Measurements from ENCODE around the gene NUP98. TPM values are rescaled to one million over a fixed set of nuclear protein-coding genes. Genes with fewer than 3 reads are reported as not detected.

Gene NUP98
- polyA plus RNA-seq, 12 donors: 36.0 to 64.0 (median 40.9) TPM; not detected in 1

DNA sequence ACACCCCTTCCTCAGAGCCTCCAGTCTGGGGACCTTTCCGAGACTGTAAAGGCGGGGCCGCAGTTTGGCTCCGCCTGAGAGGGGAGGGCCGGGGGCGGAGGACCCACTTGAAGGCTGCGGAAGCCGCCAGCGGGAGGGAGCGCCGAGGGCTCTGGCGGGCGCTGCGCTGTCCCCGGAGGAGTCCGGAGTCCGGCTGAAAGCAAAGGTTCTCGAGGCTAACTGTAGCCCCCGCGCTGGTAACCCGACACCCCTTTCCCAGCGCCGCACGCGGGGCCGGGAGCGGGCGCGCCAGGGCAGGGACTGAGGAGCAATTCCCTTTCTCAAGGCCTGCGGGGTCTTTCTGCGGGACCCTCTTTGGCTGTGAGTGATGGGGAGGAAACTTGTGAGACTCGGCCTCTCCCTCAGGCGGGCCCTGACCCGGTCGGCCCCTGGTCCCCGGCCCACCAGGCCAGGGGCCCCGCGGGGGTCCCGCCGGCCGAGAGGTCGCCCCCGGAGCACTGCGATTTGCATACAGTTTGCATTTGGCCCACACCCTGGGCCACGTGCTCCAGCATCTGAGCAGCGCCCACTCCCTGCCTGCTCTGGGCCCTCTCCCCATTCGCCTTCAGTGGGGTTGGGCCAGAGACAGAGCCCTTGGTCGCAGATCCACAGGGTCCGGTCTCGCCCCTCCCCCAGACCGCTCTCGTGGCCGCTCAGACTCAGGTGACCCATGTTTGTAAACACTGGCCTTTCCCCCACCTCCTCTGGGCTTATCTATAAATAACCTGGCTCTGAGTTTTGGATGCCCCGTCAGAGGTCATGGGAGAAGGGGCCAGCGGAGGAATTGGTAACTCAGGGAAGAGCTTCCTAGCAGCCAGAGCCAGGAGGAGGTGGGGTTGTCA is 155.0 kb downstream of the NUP98 start:
- DNase-seq: peak; percentile 83

DNA sequence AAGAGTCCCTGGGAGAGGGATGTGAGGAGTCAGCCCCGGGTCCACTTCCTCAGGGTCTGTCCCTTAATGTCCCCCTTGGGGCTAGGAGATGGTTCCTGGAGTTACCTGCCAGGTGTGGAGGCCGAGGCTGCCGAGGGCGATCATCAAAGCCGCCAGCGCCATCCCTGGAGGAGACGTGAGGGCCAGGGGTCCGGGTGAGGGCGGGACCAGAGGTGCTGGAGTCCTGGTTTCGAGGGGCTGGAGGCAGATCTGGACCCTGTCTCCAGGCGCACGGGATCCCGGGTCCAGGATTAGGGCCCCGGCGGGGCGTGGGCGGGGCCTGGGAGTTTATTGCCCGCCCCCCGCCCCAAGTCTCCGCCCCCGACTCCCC is 155.7 kb downstream of the NUP98 start, which contains the start of gene ART5:
TSS of gene ART5 (minus strand) at position 292 of the 370 bp plus-strand sequence. CDS start at position 162, 130 bp downstream.
- no peak for DNase-seq

DNA sequence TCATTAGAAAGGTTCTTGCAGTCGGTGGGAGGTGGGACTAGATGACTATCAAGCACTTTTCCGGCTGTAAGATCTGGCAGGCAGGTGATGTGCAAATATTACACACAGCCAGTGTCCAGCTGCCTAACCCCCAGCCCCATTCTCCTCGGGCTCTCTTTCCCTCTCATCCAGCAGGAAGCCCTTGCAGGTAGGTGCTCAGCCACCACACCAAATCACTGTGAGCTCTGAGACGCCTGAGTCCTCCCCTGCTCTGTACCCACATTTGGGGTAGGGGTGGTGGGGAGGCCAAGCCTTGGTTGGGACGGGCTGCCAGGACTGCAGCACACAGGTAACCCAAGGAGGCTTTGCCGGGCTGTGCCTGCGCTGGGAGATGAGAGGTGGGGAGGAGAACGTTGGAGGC is 156.2 kb downstream of the NUP98 start:
- no peak for DNase-seq

DNA sequence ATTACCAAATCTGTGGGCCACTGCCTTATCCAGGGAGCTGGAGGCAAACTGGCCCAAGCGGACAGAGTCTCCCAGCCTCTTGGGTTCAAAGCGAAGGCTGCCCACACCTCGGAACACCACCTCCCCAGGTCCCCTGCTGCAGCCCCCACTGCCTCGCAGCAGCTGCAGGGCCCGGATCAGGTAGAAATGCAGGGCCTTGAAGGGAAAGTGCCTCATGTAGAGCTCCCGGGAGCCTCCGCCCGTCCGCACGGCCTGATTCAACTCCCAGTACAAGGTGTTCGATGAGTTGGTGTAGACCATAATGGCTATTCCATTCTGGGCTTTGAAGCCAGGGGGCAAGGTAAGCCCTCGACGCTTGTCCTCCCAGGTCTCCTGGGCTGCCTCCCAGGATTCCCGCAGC is 157.5 kb downstream of the NUP98 start:
- DNase-seq: no peak

DNA sequence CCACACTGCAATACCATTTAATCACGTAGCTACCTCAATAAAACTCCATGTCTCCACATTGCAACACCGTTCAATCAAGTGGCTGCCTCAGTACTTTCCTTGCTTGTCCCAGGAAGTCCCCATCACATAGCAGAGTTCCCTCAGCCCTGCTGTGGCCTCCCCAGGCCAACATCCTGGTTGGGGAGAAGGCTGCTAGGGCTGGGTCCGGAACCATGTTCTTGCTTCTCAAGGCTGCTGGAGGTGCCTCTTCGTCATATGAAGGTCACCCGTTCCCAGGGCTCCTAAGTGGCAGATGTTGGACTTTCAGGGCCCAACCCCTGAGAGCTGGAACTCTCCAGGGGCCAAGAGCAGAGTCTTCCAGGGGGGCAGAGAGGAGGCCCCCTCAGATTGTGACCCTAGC is 158.8 kb downstream of the NUP98 start:
- DNase-seq: no peak

DNA sequence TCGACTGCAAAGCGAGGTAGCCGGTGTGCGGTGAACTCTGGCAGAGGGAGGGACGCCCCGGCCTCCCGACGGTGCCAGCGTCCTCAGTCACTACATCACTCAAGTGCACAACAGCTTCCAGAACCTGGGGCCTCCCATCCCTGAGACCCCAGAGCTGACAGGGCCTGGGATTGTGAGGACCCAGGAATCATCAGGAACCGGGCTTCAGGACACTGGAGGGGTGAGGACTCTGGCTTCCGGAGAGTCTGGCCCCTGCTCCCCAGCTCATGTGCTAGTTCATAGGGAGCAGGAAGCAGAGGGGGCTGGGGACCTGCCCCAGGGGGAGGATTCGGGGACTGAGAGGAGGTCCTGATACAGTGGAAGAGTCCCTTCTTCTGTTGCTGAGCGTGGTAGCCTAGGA is 160.2 kb downstream of the NUP98 start:
- DNase-seq: no peak

DNA sequence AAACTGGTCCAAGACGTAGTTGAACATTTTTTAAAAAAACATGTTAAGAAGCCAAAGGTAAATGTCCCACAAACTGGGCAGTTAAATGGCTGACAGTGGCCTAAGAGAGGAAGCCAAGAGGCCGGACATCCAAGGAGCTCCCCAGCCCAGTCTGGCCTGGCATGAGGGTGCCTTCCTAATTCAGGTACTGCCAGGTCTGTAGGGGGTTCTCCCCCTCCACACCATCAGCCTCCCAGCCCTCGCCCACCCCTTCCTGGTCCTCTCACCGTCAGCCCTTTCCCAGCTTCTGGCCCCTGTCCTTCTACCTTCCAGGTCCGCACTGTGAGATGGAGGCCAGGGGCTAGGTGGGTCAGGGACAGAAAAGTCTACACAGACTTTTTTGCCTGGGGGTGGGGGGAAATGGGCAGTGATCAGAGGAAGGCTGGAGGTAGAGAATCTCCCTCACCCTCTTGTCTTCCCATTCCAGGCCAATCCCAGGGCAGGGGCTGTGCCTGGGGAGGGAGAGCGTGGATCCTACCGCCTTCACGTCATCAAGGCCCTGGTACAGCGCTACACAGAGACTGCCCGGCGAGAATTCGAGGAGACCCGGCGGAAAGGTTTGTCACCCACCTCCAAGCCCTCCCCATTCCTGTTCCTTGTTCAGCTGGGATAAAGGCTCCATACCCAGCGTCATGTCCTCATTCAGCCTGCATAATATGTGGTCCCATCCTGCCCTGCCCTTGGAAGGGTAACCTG is 161.5 kb downstream of the NUP98 start:
- no peak for DNase-seq

DNA sequence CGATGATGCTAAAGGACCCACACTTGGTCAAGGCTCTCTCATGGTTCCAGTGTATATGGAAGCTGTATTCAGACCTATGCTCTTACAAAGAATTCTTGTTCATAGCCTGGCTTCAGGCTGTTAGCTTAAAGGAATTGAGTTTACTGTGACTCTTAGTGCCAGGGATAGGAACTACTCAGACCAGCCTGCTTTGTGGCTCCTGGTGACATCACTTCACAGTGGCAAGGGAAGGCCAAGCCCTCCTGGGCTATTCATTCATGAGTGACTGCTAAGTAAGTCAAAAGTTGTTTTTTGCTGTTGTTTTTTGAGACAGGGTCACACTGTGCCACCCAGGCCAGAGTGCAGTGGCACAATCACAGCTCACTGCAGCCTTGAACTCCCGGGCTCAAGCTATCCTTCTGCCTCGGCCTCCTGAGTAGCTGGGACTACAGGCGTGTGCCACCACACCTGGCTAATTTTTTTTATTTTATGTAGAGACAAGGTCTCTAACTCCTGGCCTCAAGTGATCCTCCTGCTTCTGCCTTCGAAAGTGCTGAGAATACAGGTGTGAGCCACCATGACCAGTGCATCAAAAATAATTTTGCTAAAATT is 165.2 kb downstream of the NUP98 start:
- DNase-seq: no peak

DNA sequence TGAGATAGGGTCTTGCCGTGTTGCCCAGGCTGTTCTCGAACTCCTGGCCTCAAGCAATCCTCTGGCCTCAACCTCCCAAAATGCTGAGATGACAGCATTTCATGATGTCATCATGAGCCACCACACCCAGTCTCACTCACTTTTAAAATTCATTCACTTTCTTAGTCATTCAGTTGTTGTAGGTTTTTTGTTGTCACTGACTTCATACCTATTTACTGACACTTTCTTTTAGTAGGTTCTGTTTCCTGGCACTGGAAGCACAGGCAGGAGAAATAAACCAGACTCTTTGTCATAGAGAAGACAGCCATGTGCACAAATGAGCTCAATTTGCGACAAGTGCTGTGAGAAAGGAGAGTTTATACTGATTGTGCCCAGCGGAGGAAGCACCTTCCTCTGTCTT is 166.0 kb downstream of the NUP98 start:
- no peak for DNase-seq

DNA sequence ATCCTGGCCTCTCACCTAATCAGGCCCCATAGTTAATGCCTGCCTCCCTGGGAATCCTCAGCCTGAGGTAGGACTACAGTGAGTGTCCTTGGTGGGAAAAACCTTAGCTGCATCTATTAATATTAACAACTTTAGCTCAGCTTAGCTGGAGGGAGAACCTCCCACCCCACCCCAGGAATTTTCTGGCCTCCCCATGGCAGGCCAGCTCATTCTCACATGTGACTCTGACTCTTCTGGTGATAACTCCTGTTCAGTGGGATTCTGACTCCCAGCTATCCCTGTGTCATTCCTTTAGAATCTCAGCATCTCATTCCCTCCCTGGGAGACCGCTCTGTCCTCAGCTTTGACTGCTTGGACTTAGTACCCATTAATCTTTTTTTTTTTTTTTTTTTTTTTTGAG is 170.1 kb downstream of the NUP98 start:
- no peak for DNase-seq

DNA sequence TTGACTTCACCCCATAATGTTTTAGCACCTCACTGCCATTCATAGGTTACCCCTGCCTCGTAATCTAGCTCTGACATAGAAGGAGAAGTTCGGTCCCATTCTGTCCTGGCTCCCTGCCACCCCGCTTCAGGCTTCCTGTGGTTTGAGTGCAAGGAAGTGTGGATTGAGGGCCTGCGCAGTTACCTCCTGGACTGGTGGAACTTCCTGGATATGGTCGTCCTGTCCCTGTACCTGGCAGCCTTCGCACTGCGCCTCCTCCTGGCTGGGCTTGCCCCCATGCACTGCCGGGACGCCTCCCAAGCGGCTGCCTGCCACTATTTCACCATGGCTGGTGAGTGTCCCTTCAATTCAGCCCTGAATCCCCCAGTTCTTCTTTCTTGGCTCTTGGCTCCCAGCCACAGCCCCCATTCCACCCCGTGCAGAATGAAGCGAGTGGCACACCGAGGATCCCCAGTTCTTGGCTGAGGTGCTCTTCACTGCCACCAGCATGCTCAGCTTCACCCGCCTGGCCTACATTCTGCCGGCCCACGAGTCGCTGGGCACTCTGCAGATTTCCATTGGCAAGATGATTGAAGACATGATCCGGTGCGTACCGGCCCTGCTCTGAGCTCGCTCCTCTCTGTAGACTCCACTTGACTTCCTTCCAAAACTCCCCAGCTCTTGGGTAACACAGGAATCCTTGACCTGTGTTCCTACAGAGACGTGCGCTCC is 170.9 kb downstream of the NUP98 start:
- DNase-seq: no peak

Other genes starting within 250 kb of the NUP98 start
- gene ART5, start 155.6 kb downstream of the NUP98 start, polyA plus RNA-seq (ENCODE audit: insufficient read length in 12 of 12): 1 to 10 TPM in 10 of 12 donors, not detected in 2; 1.7 to 4.9 (median 2.9) TPM
- 10 to 100 TPM in 1 of 12 donors, 1 to 10 TPM in 9, not detected in 2; 3.0 to 10.7 (median 6.3) TPM for gene ART1, start 152.4 kb downstream of the NUP98 start, polyA plus RNA-seq (ENCODE audit: insufficient read length in 12 of 12)
- gene CHRNA10, start 126.2 kb downstream of the NUP98 start, polyA plus RNA-seq (ENCODE audit: insufficient read length in 12 of 12): 1 to 10 TPM in 11 of 12 donors, not detected in 1; 2.4 to 6.3 (median 3.8) TPM
- 10 to 100 TPM in 11 of 12 donors, not detected in 1; 16.3 to 31.6 (median 20.7) TPM for gene PGAP2, start 11.0 kb upstream of the NUP98 start, polyA plus RNA-seq (ENCODE audit: insufficient read length in 12 of 12)
- 10 to 100 TPM in 11 of 12 donors, not detected in 1; 17.9 to 40.1 (median 25.4) TPM for gene RHOG, start 43.4 kb upstream of the NUP98 start, polyA plus RNA-seq (ENCODE audit: insufficient read length in 12 of 12)
- gene STIM1, start 58.1 kb upstream of the NUP98 start, polyA plus RNA-seq (ENCODE audit: insufficient read length in 12 of 12): 100 to 1,000 TPM in 6 of 12 donors, 10 to 100 TPM in 5, not detected in 1; 55.0 to 120 (median 103) TPM